Keratinocyte (primary cell): Measurements from ENCODE around the gene OBSCN. TPM values are rescaled to one million over a fixed set of nuclear protein-coding genes. Genes with fewer than 3 reads are reported as not detected.

ENCODE experiments used
- DNase-seq: peaks from one replicate; pipeline ENCODE4 v3.0.0-alpha.2; 2011; ENCODE audit warnings: low read depth, missing footprints, low spot score
- FAIRE-seq: peaks from 2 replicates; lab custom pipeline; 2011; peaks lifted over from hg19 to GRCh38; lab: Jason Lieb, UNC
- H2AFZ ChIP-seq: 2 replicates; pipeline ENCODE4 v1.6.0; 2012; ENCODE audit warnings: low read length, control low read depth, inconsistent platforms; ENCODE audit not compliant: control insufficient read depth
- H3K27ac ChIP-seq: 2 replicates; pipeline ENCODE4 v1.5.1; 2011; ENCODE audit warnings: low read length; ENCODE audit not compliant: control insufficient read depth, insufficient read depth
- H3K27me3 ChIP-seq: 3 replicates; pipeline ENCODE4 v1.6.0; 2011; ENCODE audit warnings: low read length; ENCODE audit not compliant: control insufficient read depth, insufficient read depth; ENCODE audit errors: extremely low read depth
- H3K36me3 ChIP-seq, 2 experiments: 2 replicates in 1 of 2; 3 replicates in 1 of 2; pipeline ENCODE4 v1.5.1; 2011; ENCODE audit warnings: low read length in 2 of 2, mild to moderate bottlenecking in 1 of 2; ENCODE audit not compliant: control insufficient read depth in 2 of 2, insufficient read depth in 2 of 2; ENCODE audit errors: extremely low read depth in 1 of 2
- H3K4me1 ChIP-seq: 3 replicates; pipeline ENCODE4 v1.5.1; 2011; ENCODE audit warnings: low read length; ENCODE audit not compliant: control insufficient read depth, insufficient read depth; ENCODE audit errors: extremely low read depth
- H3K4me2 ChIP-seq: 3 replicates; pipeline ENCODE4 v1.6.0; 2011; ENCODE audit warnings: low read depth, low read length; ENCODE audit not compliant: control insufficient read depth, insufficient read depth; ENCODE audit errors: extremely low read depth
- H3K4me3 ChIP-seq, 3 experiments: fragments of 200-600 bp in 1 of 3; sonication (generic) in 1 of 3; 2 replicates in 2 of 3; 3 replicates in 1 of 3; pipeline ENCODE4 v1.5.1; 2011 to 2016; ENCODE audit warnings: low read length in 3 of 3, mild to moderate bottlenecking in 3 of 3, control low read depth in 2 of 3, inconsistent platforms in 1 of 3, low read depth in 1 of 3, mixed read lengths in 1 of 3, mixed run types in 1 of 3, moderate library complexity in 1 of 3; ENCODE audit not compliant: control insufficient read depth in 2 of 3, insufficient read depth in 2 of 3; ENCODE audit errors: extremely low read depth in 1 of 3
- H3K79me2 ChIP-seq: 2 replicates; pipeline ENCODE4 v1.6.0; 2012; ENCODE audit warnings: low read length; ENCODE audit not compliant: control insufficient read depth, insufficient read depth
- H3K9ac ChIP-seq: 3 replicates; pipeline ENCODE4 v1.6.0; 2011; ENCODE audit warnings: low read length; ENCODE audit not compliant: control insufficient read depth, insufficient read depth; ENCODE audit errors: extremely low read depth
- H3K9me1 ChIP-seq: 3 replicates; pipeline ENCODE4 v1.6.0; 2011; ENCODE audit warnings: low read length; ENCODE audit not compliant: control insufficient read depth, insufficient read depth; ENCODE audit errors: extremely low read depth
- H3K9me3 ChIP-seq: 2 replicates; pipeline ENCODE4 v1.5.1; 2012; ENCODE audit warnings: low read depth, low read length; ENCODE audit not compliant: control insufficient read depth
- H4K20me1 ChIP-seq: 3 replicates; pipeline ENCODE4 v1.6.0; 2011; ENCODE audit warnings: low read length; ENCODE audit not compliant: control insufficient read depth, insufficient read depth; ENCODE audit errors: extremely low read depth
- CTCF ChIP-seq, 3 experiments: IDR thresholded peaks in 1 of 3; conservative IDR thresholded peaks in 1 of 3; optimal IDR thresholded peaks in 1 of 3; 2 replicates in 2 of 3; 3 replicates in 1 of 3; pipeline versions ENCODE3 to v1.5.1; 2011; ENCODE audit warnings: low read length in 3 of 3, mild to moderate bottlenecking in 3 of 3, moderate library complexity in 2 of 3, control low read depth in 1 of 3, inconsistent platforms in 1 of 3; ENCODE audit not compliant: insufficient read depth in 2 of 3; ENCODE audit errors: extremely low read depth in 1 of 3
- EZH2 ChIP-seq: IDR thresholded peaks from one replicate; pipeline ENCODE4 v1.6.1; 2012; ENCODE audit warnings: inconsistent platforms, mild to moderate bottlenecking, low read length, moderate library complexity
- dilution Hi-C: fragments of 300-500 bp; cut with MboI; formaldehyde crosslinking; loops from one replicate; pipeline ENCODE4 v1.7.0; 2020; ENCODE audit warnings: low sequenced_read_pairs; ENCODE audit not compliant: extremely low pct_ligation_motif_present
- polyA plus RNA-seq, 5 experiments: library from polyadenylated mRNA; depleted of rRNA in 3 of 5; stranded (reverse) in 3 of 5; stranded (forward) in 1 of 5; unstranded in 1 of 5; fragments of >200 nt; gene quantifications; 1 replicate in 1 of 5; 2 replicates in 3 of 5; 3 replicates in 1 of 5; pipeline versions ENCODE4 v1.2.1 to v1.2.3, GENCODE V29; 2011 to 2012; ENCODE audit warnings: missing spikeins in 2 of 5, low read depth in 1 of 5, low replicate concordance in 1 of 5

OBSCN gene
- polyA plus RNA-seq, 1 donor (not counting 4 experiments of a cell fraction or from before 2014, with no cell fraction given): 1.8 TPM

GRCh38 chr1:228373681-228374571 is 166.1 kb downstream of the OBSCN start:
- Histone ChIP-seq H4K20me1 (peaks cover 2% of the 10 kb centered on the region), H3K9me1 (no peaks in the 10 kb centered on the region), H3K4me1 (no peaks in the 10 kb centered on the region), H3K27me3 (peaks cover 26% of the 10 kb centered on the region), H3K4me2 (no peak overlapping the region), H3K27ac (no peak overlapping the region), H3K9ac (no peak overlapping the region), H3K4me3 (no peak overlapping the region), H2AFZ (no peak overlapping the region), H3K36me3 (no peaks in the 10 kb centered on the region), H3K9me3 (no peaks in the 10 kb centered on the region), H3K79me2 (no peaks in the 10 kb centered on the region)
- TF ChIP-seq CTCF (optimal IDR thresholded peaks at IDR 0.05 in 1 of 3, IDR thresholded peaks at IDR 0.05 in 1 of 3, conservative IDR thresholded peaks at IDR 0.05 in 1 of 3; ENCODE audit: extremely low read depth in 1 of 3, insufficient read depth in 2 of 3, low read length in 3 of 3) (no peak), EZH2 (no peak)
- no peak for FAIRE-seq
- DNase-seq: no peak
- dilution Hi-C loops: no loop called here

- no peak for FAIRE-seq
- Histone ChIP-seq H3K4me2 (no peak overlapping the region), H3K36me3 (no peaks in the 10 kb centered on the region), H3K27me3 (peaks cover 23% of the 10 kb centered on the region), H3K27ac (no peak overlapping the region), H3K4me3 (no peak overlapping the region), H4K20me1 (no peaks in the 10 kb centered on the region), H3K79me2 (no peaks in the 10 kb centered on the region), H3K9ac (no peak overlapping the region), H3K4me1 (peaks cover 2% of the 10 kb centered on the region), H2AFZ (no peak overlapping the region), H3K9me3 (no peaks in the 10 kb centered on the region), H3K9me1 (no peaks in the 10 kb centered on the region)
- DNase-seq: no peak
- dilution Hi-C loops: no loop called here
- TF ChIP-seq CTCF (optimal IDR thresholded peaks at IDR 0.05 in 1 of 3, IDR thresholded peaks at IDR 0.05 in 1 of 3, conservative IDR thresholded peaks at IDR 0.05 in 1 of 3; ENCODE audit: extremely low read depth in 1 of 3, insufficient read depth in 2 of 3, low read length in 3 of 3): no peak
Observed at GRCh38 chr1:228374711-228375577, 167.1 kb downstream of the OBSCN start.
